H1 (cell line): ENCODE measurements around the gene FBN1. TPM values are rescaled to one million over a fixed set of nuclear protein-coding genes. Genes with fewer than 3 reads are reported as not detected.

Experiments
- CTCF ChIP-seq, 3 experiments: IDR thresholded peaks; 1 replicate in 2 of 3; 2 replicates in 1 of 3; pipeline versions ENCODE4 v1.5.1 to v1.6.1; 2011; ENCODE audit warnings: low read length in 3 of 3, mild to moderate bottlenecking in 3 of 3, inconsistent platforms in 2 of 3, low read depth in 1 of 3, moderate library complexity in 1 of 3; ENCODE audit not compliant: insufficient read depth in 1 of 3; ENCODE audit errors: control extremely low read depth in 1 of 3
- RNF2 ChIP-seq: fragments of 200-900, 300-1000 bp; sonication (generic); IDR thresholded peaks from 2 replicates; pipeline ENCODE4 v1.7.1; 2016; ENCODE audit warnings: borderline replicate concordance, low read depth, mild to moderate bottlenecking, antibody characterized with exemption, low read length; ENCODE audit not compliant: poor library complexity, severe bottlenecking; ENCODE audit errors: missing control alignments
- SIN3A ChIP-seq, 2 experiments: IDR thresholded peaks in 1 of 2; conservative IDR thresholded peaks in 1 of 2; 2 replicates each; pipeline ENCODE4 v1.6.1; 2011 to 2012; ENCODE audit warnings: low read length in 2 of 2, improper control_type of control experiment in 1 of 2, low read depth in 1 of 2, mild to moderate bottlenecking in 1 of 2
- polyA plus RNA-seq, 7 experiments: library from polyadenylated mRNA; depleted of rRNA in 3 of 7; stranded (reverse) in 5 of 7; unstranded in 2 of 7; fragments of >200 nt in 5 of 7; fragments of 200-250 nt in 2 of 7; gene quantifications; 1 replicate in 5 of 7; 2 replicates in 1 of 7; 4 replicates in 1 of 7; pipeline versions ENCODE4 v1.2.1 to v1.2.3, GENCODE V29; 2011 to 2013; ENCODE audit warnings: missing spikeins in 2 of 7, mixed read lengths in 2 of 7
- total RNA-seq: library from RNA; stranded (reverse); fragmentation: NEBNext Ultra II Directional; extraction: Animal tissue kit (Norgen Biotek cat#: 25700); gene quantifications from 2 replicates; pipeline ENCODE4 v1.2.1, GENCODE V29; 2021

Gene FBN1
- total and polyA plus RNA-seq, 2 of the 8 experiments (the other 6 are each of a cell fraction or from before 2014, with no cell fraction given), result 3.0 to 4.0 TPM

GRCh38 chr15:48571510-48571909 lies 74.0 kb downstream of the FBN1 start (continued):
- TF ChIP-seq SIN3A (conservative IDR thresholded peaks at IDR 0.05 in 1 of 2, IDR thresholded peaks at IDR 0.05 in 1 of 2; ENCODE audit: low read depth in 1 of 2, low read length in 2 of 2) (no peak), RNF2 (no peak), CTCF (IDR thresholded peaks at IDR 0.05; ENCODE audit: control extremely low read depth in 1 of 3, insufficient read depth in 1 of 3, low read depth in 1 of 3, low read length in 3 of 3) (no peak)
